HepG2 (cell line): ENCODE measurements around the gene KATNB1. TPM values are rescaled to one million over a fixed set of nuclear protein-coding genes. Genes with fewer than 3 reads are reported as not detected.

Experiments
- CCAR2 ChIP-seq: fragments of 200-400 bp; formaldehyde crosslinking; optimal IDR thresholded peaks from 2 replicates; pipeline ENCODE3; 2018; ENCODE audit warnings: low read depth, mild to moderate bottlenecking, low read length, moderate library complexity
- MAFG ChIP-seq: sonication (generic); formaldehyde crosslinking; IDR thresholded peaks from 2 replicates; pipeline ENCODE4 v1.5.1; 2020; ENCODE audit warnings: mild to moderate bottlenecking, missing genetic modification reagents
- MEIS2 ChIP-seq: sonication (generic); formaldehyde crosslinking; IDR thresholded peaks from 2 replicates; pipeline ENCODE4 v1.9.0; 2021; ENCODE audit warnings: mild to moderate bottlenecking, missing genetic modification reagents
- NCOA1 ChIP-seq: sonication (generic); formaldehyde crosslinking; IDR thresholded peaks from 2 replicates; pipeline ENCODE4 v1.9.0; 2021; ENCODE audit warnings: missing genetic modification reagents
- POLR2AphosphoS5 ChIP-seq: IDR thresholded peaks from 2 replicates; pipeline ENCODE4 v1.6.1; 2012; ENCODE audit warnings: low read depth, low read length
- RBAK ChIP-seq: sonication (generic); formaldehyde crosslinking; IDR thresholded peaks from 2 replicates; pipeline ENCODE4 v1.5.1; 2020; ENCODE audit warnings: mild to moderate bottlenecking, missing genetic modification reagents
- RXRA ChIP-seq: sonication (generic); formaldehyde crosslinking; IDR thresholded peaks from 2 replicates; pipeline ENCODE4 v1.5.1; 2020; ENCODE audit warnings: missing genetic modification reagents
- ZNF292 ChIP-seq: sonication (generic); formaldehyde crosslinking; IDR thresholded peaks from 2 replicates; pipeline ENCODE4 v1.8.1; 2022; ENCODE audit warnings: mild to moderate bottlenecking, low read depth, missing genetic modification reagents, borderline replicate concordance
- ZNF331 ChIP-seq: sonication (generic); formaldehyde crosslinking; IDR thresholded peaks from 2 replicates; pipeline ENCODE4 v1.4.0; 2020; ENCODE audit warnings: missing genetic modification reagents
- ZNF510 ChIP-seq: sonication (generic); formaldehyde crosslinking; IDR thresholded peaks from 2 replicates; pipeline ENCODE4 v1.4.0; 2020; ENCODE audit warnings: low read depth, mild to moderate bottlenecking, missing genetic modification reagents
- ZNF562 ChIP-seq: sonication (generic); formaldehyde crosslinking; IDR thresholded peaks from 2 replicates; pipeline ENCODE4 v1.8.0; 2022; ENCODE audit warnings: missing genetic modification reagents, borderline replicate concordance
- ZNF639 ChIP-seq: conservative IDR thresholded peaks from 2 replicates; pipeline ENCODE4 v1.6.1; 2018; ENCODE audit warnings: missing genetic modification reagents
- polyA plus RNA-seq, 8 experiments: library from polyadenylated mRNA; depleted of rRNA in 3 of 8; stranded (reverse) in 7 of 8; unstranded in 1 of 8; fragments of >200 nt; fragmentation: Illumina TruSeq in 4 of 8; extraction: Trizol in 4 of 8; gene quantifications; 2 replicates each; pipeline versions ENCODE4 v1.2.1 to v1.2.3, GENCODE V29; 2011 to 2016; ENCODE audit warnings: low read depth in 4 of 8, missing spikeins in 1 of 8, mixed read lengths in 1 of 8; ENCODE audit not compliant: insufficient read depth in 1 of 8
- total RNA-seq, 5 experiments: library from RNA; depleted of rRNA; stranded (reverse); fragments of >200 nt; fragmentation: Illumina TruSeq; extraction: Trizol; gene quantifications; 2 replicates each; pipeline ENCODE4 v1.2.3, GENCODE V29; 2016; ENCODE audit warnings: low read depth in 1 of 5
- TF ChIP-seq, protein P1 (sequence below): sonication (generic); formaldehyde crosslinking; IDR thresholded peaks from 2 replicates; pipeline ENCODE4 v1.4.0; 2020; ENCODE audit warnings: mild to moderate bottlenecking, missing genetic modification reagents, borderline replicate concordance
- TF ChIP-seq, protein P2 (sequence below): sonication (generic); formaldehyde crosslinking; IDR thresholded peaks from 2 replicates; pipeline ENCODE4 v1.4.0; 2020; ENCODE audit warnings: missing genetic modification reagents

Gene KATNB1
- total and polyA plus RNA-seq, 2 of the 13 experiments (the other 11 are each of a cell fraction or from before 2014, with no cell fraction given): 31.5 to 43.5 TPM

DNA sequence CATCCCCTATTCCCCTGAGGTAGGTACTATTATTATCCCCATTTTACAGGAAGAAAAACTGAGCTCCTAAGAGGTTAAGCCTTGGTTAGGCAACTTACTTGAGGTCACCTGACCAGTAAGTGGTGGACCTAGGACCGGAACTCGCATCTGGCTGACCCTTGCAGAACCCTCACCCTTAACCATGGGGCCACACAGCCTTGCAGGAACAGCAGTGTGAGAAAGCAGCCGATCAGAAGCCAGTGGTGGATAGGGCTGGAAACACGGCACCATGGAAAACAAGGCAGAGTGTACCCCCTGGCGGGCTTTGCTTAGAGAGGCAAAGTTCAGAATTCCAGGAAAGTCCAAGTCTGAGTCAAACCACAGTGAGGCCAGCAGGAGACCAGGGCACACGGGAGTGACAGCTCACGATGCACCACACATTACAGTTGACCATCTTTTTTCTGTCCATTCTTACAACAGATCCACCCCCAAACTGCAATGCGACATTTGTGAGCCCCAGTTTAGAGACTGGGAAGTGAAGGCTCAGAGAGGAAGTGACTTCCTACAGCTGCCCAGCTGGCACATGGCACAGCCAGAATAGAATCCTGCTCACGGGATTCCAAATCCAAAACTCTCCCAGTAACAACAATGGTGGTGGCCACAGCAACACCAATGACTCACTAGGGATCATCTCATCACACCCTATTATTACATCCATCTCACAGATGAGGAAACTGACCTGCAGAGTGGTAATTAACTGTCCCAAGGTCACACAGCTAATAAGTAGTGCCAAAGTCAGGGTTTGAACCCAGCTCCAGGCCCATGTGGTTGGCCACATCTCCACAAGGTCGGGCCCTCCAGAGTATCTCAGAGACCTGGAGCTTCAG is 46.4 kb downstream of the KATNB1 start (continued):
- TF ChIP-seq ZNF510 (no peak; the same call in 1 of the 2 replicates), MAFG (CRISPR knock-in tag) (no peak), ZNF292 (CRISPR knock-in tag) (peak; percentile 74; the same call in 1 of the 2 replicates), ZNF639 (CRISPR knock-in tag) (no peak; the same call in 1 of the 2 replicates), NCOA1 (CRISPR knock-in tag) (peak; percentile 88), POLR2AphosphoS5 (peak; percentile 46; the same call in 1 of the 2 replicates), RXRA (CRISPR knock-in tag) (peak; percentile 76; the same call in 1 of the 2 replicates), ZNF331 (CRISPR knock-in tag) (peak; percentile 93), RBAK (CRISPR knock-in tag) (no peak), CCAR2 (no peak), MEIS2 (CRISPR knock-in tag) (0 out of 2 replicates have a peak, but pooled peaks have one; percentile 60), ZNF562 (CRISPR knock-in tag) (0 out of 2 replicates have a peak, but pooled peaks have one; percentile 17)
- TF ChIP-seq, protein P1, sequence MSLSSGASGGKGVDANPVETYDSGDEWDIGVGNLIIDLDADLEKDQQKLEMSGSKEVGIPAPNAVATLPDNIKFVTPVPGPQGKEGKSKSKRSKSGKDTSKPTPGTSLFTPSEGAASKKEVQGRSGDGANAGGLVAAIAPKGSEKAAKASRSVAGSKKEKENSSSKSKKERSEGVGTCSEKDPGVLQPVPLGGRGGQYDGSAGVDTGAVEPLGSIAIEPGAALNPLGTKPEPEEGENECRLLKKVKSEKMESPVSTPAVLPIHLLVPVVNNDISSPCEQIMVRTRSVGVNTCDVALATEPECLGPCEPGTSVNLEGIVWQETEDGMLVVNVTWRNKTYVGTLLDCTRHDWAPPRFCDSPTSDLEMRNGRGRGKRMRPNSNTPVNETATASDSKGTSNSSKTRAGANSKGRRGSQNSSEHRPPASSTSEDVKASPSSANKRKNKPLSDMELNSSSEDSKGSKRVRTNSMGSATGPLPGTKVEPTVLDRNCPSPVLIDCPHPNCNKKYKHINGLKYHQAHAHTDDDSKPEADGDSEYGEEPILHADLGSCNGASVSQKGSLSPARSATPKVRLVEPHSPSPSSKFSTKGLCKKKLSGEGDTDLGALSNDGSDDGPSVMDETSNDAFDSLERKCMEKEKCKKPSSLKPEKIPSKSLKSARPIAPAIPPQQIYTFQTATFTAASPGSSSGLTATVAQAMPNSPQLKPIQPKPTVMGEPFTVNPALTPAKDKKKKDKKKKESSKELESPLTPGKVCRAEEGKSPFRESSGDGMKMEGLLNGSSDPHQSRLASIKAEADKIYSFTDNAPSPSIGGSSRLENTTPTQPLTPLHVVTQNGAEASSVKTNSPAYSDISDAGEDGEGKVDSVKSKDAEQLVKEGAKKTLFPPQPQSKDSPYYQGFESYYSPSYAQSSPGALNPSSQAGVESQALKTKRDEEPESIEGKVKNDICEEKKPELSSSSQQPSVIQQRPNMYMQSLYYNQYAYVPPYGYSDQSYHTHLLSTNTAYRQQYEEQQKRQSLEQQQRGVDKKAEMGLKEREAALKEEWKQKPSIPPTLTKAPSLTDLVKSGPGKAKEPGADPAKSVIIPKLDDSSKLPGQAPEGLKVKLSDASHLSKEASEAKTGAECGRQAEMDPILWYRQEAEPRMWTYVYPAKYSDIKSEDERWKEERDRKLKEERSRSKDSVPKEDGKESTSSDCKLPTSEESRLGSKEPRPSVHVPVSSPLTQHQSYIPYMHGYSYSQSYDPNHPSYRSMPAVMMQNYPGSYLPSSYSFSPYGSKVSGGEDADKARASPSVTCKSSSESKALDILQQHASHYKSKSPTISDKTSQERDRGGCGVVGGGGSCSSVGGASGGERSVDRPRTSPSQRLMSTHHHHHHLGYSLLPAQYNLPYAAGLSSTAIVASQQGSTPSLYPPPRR (CRISPR knock-in tag): peak; percentile 73; the same call in 1 of the 2 replicates
- TF ChIP-seq, protein P2, sequence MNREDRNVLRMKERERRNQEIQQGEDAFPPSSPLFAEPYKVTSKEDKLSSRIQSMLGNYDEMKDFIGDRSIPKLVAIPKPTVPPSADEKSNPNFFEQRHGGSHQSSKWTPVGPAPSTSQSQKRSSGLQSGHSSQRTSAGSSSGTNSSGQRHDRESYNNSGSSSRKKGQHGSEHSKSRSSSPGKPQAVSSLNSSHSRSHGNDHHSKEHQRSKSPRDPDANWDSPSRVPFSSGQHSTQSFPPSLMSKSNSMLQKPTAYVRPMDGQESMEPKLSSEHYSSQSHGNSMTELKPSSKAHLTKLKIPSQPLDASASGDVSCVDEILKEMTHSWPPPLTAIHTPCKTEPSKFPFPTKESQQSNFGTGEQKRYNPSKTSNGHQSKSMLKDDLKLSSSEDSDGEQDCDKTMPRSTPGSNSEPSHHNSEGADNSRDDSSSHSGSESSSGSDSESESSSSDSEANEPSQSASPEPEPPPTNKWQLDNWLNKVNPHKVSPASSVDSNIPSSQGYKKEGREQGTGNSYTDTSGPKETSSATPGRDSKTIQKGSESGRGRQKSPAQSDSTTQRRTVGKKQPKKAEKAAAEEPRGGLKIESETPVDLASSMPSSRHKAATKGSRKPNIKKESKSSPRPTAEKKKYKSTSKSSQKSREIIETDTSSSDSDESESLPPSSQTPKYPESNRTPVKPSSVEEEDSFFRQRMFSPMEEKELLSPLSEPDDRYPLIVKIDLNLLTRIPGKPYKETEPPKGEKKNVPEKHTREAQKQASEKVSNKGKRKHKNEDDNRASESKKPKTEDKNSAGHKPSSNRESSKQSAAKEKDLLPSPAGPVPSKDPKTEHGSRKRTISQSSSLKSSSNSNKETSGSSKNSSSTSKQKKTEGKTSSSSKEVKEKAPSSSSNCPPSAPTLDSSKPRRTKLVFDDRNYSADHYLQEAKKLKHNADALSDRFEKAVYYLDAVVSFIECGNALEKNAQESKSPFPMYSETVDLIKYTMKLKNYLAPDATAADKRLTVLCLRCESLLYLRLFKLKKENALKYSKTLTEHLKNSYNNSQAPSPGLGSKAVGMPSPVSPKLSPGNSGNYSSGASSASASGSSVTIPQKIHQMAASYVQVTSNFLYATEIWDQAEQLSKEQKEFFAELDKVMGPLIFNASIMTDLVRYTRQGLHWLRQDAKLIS (CRISPR knock-in tag): no peak
